Activated CD8-positive, alpha-beta memory T cell treated with anti-CD3 and anti-CD28 coated beads for 1 hour (primary cell): ENCODE results near the gene WNT6.
A peak's percentile ranks its signal among the peaks of the same experiment; 100 is the strongest.
"Not testable (repeated sequence)": the region's sequence is repeated elsewhere in the genome, so short reads cannot be mapped to it uniquely, and the experiment has no call there.

Source experiments
- DNase-seq, 2 donors: peaks; one replicate each; pipeline ENCODE4 v3.0.0-alpha.2; 2020; ENCODE audit warnings: low read depth in 1 of 2; ENCODE audit errors: extremely low read depth in 1 of 2

WNT6 gene

DNA sequence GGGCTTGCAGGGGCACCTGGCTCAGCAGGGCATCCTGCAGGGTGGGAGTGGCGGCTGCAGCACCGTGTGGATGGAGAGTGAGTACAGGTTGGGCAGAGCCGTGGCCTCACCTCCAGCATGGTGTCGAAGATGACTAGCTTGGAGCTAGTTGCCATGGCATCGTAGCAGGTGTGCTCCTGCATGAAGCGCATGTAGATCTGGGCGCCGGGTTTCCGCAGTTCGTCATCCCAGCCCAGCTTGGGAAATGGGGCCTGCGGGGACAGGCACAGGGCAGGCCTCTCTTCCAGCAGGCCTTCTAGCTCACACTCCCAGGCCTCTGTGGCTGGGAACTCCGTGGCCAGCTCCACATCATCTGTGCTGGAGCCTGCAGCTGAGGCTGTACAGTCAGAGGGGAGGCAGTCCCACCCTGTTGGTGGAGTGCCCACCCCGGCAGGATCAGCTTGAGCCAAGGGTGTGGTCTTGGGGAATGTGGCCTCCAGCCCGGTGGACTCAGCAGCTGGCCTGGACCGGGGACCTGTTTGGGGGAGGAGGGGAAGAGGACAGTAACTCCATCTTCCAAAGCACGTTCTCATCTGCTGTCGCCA is 29.6 kb upstream of the WNT6 start:
- DNase-seq: no peak

DNA sequence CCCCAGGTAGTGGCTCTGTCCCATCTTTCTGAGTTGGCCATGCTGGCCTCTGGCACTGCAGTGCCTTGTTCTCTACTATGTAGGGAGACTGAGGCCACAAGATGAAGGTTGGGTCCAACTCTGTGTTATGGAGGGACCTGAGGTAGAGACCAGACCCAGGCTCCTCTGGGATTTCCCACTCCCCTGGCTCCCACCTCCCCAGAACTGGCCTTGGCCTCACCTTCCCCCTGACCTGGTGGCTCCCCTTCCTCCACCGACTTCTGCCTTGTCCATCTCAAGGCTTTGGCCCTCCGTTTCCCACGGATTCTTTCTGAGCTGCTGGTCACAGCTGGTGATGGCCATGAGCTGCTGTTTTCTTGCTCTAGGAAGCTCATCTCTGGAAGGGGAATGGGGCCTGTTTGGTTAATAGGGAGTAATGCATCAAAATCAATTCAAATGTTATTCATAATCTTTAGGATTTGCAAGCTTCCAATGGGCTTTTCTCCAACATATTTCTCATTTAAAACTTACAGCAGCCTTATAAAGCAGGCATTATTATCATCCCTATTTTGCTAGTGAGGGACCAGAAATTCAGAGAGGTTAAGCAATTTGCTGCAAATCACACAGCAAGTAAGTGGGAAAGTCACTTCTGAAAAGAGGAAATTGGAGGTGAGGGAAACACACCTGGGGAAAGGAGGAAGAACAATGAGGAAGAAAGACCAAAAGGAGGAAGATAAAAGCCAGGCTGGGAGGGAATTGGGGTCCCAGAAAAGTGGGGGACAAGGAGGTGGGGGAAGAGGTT is 28.9 kb upstream of the WNT6 start:
- DNase-seq: no peak

DNA sequence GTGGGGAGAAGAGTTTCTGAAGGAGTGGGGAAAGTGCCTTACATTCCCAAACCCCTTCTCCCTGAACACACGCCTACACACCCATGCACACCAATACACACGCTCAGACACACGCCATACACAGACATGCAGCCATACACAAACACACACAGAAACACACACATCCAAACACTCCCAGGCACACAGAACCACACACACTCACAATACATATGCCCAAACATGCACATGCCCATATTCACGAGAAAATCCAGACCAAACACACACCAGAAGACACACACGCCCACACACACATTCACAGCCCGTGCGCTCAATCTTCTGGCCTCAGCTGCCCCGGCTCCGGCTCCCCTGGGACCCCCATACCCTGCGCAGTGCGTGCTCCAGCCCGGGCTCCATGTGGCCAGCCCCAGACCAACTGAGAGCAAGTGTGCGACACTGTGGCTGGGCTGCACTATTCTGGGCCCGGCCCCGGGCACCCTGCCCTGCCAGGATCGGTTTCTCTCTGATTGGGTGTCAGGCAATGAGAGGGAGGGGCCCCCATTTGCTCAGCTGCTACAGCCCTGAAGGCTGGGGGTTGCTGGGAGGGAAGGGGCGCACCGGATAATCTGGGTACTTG is 28.1 kb upstream of the WNT6 start, which contains the start of gene PRKAG3:
TSS of gene PRKAG3 (minus strand) at position 426 of the 613 bp plus-strand sequence.
- no peak for DNase-seq

DNA sequence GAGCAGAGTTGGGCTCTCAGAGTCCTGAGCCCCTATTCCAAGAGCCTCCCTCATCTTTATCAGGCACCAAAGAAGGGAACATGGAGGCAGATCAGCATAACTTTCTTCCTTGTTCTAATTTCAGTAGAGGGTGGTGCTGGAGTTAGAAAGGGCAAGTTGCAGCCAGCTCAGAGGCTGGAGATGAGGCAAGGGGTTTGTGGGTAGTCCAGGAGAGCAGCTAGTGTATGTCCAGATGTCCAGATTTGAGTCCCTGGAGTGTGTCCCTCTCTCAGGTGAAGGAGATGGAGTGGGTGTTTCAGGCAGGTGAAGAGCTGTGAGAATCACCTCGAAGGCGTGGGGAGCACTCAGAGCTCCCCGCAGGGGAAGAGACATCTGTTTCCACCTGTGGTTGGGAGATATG is 27.5 kb upstream of the WNT6 start:
- DNase-seq: no peak

DNA sequence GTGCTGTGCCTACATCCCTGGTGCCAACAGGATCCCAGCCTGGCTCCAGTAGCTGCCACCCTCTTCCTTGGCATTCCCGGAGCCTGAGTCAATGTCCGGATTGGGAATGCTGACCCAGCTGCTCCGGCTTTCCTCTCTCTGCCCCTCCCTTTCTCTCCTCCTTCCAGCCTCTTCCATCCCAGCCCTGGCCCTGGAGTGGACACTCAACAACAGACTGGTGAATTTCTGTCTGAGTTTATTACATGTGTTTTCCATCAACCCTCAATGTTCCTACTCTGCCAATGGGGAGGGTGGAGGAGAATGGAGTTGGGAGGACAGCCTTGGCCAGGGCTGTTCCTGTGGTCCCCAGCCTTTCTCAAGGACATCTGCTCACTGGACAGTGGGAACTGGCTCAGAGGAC is 27.1 kb upstream of the WNT6 start:
- DNase-seq: no peak

DNA sequence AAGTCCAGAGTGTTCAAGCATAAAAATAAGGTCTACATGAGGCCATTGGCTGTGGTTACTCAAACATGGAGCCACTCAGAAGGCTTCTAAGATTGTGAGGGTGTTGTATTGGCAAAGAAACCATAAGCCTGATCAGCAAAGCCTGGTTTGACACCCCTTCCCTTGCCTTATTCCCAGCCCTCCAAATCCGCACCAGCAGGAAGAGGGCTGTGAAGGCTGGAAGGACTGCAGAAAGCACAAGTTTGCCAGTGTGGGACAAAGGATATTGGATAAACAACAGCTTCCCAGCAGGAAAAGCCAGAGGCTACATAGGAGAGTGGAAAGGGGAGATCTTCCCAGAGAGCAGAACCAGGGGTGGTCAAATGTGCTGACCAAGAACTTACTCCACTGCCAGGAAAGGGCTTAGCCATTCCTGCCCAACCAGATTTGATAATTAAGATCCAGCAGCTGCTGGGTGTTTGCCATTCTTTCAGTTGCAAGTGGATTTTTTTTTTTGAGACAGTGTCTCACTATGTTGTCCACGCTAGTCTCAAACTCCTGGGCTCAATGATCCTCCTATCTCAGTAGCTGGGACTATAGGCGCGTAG is 26.5 kb upstream of the WNT6 start:
- no peak for DNase-seq

DNA sequence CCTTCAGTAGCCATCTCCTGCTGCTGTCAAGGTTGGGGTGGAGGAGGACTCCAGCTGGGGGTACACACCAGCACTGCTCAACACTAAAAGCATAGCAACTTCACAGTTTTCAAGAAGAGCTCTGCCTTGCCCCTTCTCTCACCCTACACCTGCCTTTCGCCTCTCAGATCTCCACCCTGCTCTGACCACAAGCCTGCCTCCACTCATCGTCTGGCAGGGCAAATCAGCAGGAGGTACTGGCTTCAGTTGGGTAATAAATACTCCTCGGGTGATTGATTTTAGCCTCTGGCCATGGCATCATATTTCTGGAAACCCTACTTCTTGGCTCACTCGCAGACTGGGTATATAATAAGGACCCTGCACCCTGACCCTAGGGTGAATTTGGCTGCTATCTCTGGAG is 24.9 kb upstream of the WNT6 start:
- no peak for DNase-seq

DNA sequence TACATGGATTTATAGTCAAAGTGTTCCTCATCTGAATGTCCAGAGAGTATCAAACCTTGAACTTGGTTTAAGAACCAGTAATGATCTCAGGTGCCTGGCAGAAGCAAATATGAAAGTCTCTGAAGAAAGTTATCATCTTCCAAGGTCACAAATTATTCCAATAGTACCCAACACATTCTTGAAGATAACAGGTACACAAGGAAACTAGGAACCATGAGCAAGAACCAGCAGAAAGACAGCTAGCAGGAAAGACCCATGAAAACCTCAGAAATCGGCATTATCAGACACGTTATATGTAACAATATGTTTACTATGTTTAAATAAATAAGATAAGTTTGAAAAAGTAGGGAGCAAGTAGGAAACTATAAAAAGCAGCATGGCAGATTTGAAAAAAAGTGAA is 22.1 kb upstream of the WNT6 start:
- DNase-seq: no peak

DNA sequence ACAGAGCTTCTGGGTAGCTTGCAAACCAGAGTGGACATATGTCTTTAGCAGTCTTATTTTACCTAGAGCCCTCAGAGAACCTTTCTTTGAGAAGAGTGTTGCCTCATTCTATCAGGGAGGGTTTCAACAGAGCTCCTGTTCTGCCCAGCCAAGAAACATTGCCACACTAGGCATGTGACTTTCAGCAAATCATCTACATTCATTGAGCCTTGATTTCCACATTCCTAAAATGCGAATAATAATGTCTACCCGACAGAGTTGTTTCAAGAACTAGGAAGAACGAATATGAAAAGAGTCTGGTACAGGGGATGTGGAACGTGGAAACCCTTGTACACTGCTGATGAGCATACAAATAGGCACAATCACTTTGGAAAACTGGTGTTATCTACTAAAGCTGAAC is 20.2 kb upstream of the WNT6 start:
- no peak for DNase-seq

DNA sequence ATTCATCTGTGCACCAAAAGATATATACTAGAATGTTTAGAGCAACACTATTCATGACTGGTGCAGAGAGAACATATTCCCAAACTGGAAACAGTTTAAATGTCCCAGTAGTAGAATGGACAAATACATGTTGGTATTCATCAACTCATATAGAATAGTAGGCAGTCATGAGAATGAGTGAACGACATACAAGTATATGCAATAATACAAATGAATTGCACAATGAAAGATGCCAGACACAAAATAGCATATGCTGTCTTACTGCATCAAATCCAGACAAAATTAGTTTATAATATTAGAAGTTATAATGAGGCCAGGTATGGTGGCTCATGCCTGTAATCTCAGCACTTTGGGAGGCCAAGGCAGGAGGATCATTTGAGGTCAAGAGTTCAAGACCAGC is 19.7 kb upstream of the WNT6 start:
- no peak for DNase-seq

DNA sequence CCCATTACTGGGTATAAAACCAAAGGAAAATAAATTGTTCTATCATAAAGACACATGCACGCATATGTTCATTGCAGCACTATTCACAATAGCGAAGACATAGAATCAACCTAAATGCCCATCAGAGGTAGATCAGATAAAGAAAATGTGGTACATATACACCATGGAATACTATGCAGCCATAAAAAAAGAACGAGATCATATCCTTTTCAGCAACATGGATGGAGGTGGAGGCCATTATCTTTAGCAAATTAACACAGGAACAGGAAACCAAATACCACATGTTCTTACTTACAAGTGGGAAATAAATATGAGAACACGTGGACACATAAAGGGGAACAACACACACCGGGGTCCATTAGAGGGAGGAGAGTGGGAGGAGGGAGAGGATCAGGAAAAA is 15.3 kb upstream of the WNT6 start:
- not testable (repeated sequence) for DNase-seq

DNA sequence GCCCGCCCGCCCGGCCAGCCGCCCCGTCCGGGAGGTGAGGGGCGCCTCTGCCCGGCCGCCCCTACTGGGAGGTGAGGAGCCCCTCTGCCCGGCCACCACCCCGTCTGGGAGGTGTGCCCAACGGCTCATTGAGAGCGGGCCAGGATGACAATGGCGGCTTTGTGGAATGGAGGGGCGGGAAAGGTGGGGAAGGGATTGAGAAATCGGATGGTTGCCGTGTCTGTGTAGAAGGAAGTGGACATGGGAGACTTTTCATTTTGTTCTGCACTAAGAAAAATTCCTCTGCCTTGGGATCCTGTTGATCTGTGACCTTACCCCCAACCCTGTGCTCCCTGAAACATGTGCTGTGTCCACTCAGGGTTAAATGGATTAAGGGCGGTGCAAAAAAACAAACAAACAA is 12.6 kb upstream of the WNT6 start:
- DNase-seq: not testable (repeated sequence)

DNA sequence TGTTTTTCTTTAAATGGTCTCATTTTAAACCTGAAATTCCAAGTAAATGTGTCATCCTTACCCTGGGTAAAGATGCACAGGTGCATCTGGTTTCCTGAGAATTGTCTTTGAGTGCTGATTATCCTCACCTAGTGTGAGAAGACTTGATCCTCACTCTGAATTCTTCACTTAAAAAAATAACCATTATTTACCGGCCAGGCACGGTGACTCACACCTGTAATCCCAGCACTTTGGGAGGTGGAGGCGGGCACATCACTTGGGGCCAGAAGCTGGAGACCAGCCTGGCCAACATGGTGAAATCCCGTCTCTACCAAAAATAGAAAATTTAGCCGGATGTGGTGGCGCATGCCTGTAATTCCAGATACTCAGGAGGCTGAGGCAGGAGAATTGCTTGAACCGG is 9.9 kb upstream of the WNT6 start:
- no peak for DNase-seq

DNA sequence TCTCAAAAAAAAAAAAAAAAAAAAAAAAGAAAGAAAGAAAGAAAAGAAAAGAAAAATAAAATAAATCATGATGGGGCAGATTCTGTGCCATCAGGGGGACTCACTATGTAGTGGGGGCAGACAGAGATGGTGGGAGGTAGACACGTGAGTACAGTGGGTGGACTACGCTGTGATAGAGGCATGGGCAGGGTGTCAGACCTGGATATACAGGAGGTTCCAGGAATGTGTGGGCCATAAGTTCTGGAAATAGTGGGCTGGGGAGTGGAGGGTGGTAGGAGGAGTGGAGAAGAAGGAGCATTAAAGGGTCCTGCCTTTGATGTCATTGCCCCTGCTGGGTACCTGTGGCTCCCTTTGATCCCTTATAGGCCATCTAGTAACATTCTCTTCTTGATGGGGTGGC is 8.8 kb upstream of the WNT6 start:
- DNase-seq: no peak

DNA sequence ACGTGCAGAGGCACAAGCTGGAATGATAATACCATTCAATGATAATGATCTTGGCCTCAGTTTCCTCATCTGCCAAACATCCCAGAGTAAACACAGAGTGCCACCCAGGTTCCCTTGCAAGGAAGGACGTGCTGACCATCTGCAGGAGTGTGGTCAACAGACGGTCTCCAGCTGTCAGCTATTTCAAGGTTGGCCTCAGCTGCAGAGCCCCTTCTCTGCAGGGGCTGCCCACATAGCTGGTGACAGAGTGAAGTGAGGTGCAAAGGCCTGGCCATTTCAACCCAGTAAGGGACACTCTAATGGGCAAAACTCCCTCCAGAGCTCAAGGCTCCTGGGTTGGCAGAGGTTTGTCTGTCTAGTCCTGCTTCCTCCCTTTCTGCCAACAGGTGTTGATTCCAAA is 8.3 kb upstream of the WNT6 start:
- DNase-seq: no peak

DNA sequence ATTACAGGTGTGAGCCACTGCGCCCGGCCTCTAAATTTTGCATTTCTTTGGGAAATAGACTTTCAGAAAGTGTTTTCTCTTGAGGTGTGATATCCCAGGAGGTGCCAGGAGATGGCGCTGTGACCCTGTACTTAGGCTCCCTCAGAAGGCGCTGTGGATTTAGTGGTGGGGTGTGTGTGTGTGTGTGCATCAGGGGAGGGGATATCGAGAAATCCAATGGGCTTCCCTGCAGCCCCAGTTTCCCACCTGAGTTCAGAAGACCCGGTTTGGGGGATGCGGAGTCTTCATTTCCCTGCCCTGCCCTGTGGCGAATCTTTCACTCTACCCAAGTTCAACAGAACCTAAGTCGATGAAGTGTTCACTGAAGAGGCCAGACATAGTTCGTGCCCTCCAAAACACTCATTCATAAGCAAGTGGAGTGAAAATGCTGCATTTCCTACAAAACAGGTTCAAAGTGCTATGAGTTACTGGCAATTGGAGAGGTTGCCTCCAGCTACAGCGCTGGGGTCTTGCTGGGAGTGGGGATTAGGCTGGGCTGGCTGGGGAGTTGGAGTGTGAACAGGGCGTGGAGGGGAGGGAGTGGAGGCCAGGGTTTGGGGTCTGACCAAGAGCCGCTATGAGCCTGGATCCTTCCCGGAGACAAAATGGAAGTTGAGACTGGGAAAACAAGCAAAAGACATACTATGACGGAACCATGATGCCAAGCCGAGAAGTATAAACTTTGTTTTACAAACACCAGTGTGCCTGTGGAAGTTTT is 6.5 kb upstream of the WNT6 start:
- peak; percentile 18 to 58 for DNase-seq

DNA sequence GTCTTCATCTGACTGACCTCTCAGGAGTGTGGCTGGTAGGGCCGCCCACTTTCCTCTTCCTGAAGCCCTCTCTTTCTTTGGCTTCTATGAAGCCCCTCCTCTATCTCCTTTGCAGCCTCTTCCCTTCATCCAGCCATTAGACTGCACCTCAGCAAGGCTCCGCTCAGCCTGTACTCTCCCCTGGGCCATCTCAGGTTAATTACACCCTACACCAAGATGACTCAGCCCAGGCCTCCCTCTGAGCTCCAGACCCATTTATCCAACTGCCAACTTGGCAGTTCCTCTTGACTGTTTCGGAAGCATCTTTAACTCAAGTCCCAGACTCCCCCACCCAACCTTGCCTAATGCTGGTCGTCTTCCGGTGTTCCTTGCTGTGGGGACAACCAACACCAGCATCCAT is 5.8 kb upstream of the WNT6 start:
- DNase-seq: no peak

DNA sequence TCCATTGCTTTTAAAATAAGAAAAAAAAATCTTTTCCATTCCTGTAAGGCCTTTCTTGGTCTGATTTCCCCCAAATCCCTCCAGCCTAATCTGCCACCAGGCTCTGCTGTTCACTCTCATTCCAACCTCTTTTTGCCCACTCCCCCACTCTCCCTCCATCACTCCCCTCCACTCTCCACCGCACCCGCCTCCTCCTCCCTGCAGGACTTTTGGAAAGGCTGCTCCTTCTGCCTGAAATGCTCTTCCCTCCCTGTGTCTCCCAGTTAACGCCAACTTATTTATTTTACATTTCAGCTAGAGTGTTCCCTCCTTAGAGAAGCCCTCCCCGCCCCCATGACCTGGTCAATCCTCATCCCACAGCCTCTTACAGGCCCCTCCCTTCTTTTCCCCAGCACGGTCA is 4.7 kb upstream of the WNT6 start:
- DNase-seq: no peak

DNA sequence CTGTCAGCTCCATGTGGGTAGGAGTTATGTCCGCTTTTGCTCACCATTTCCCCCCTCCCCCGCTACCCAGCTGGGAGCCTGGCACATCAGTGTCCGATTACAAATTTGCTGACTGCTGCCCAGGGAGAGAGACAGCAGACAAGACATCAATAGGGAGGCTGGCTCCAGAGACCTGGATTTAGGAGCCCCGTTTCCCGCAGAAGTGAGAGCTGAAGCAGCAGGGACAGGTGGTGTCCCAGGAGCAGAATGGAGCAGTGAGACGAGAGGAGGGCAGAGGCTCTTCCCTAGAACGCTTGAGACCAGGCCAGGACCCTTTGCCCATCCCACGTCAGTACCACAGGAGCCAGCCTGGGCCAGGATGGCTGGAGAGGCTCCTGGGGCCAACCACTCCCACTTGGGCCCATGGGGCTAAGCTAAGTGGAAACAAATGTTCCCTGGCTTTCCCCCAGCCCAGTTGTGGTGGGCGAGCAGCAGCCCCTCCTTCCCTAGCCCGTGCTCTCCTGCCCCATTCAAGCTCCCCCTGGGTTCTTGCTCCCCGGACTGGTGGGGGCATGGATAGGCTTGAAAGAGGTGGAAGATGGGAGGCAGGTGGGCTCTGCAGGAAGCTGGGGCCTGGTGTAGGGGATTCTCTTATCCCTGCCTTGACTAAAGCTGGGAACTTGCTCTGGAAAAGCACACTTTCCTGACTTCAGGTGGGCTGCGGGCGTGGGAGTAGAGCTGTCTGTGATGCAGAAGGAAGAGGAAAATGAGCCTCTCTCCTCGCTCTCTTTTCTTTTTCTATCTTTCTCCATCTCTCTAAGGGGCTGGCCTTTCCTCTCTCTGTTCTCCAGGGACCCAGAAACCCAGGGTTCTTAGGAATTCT is 4.1 kb upstream of the WNT6 start:
- DNase-seq: no peak

DNA sequence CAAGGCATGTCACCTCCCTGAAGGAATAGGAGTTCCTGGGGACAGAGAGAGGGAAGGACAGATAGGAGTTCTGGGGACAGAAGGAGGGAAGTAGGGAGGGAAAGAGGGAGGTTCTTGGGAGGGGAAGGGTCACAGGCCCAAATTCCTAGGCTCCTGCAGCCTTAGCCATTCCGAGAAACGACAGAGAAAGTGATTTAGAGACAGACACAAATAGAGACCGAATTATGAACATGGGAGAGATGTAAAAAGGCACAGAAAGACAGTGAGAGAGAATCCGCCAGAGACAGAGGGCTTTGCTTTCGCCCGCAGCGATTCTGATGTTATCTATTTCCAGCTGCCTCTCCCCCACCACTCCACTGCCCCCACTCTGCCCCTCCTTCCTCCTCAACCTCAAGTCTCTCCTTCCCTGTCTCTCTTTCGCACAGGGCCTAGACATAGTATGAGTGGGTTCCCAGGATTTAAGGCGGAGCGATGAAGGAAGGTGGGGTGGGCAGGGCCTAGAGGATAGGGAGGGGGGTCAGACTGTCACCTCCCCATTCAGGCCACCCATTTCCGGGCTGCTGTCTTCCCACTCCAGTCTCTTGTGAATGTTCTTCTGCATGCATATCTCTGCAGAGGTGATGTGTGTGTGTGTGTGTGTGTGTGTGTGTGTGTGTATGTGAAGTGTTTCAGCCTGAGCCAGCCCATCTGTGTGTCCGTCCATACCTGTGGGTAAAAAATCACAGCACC is 3.3 kb upstream of the WNT6 start:
- DNase-seq: no peak
